Central memory CD8-positive, alpha-beta T cell (primary cell): ENCODE measurements around the gene PROM1.

Experiments
- ATAC-seq: fragments of 150-1000 bp; cut with Tn5 transposase; replicated peaks from 2 replicates; pipeline ENCODE4 v1.10.0; 2022; ENCODE audit warnings: mild to moderate bottlenecking, moderate FRiP score, moderate number of reproducible peaks; ENCODE audit not compliant: poor library complexity, severe bottlenecking; ENCODE audit errors: extremely low read depth
- DNase-seq, 2 donors: peaks; one replicate each; pipeline ENCODE4 v3.0.0; 2021; ENCODE audit warnings: low spot score in 2 of 2
- H3K27ac Mint-ChIP-seq: one replicate; pipeline ENCODE4 v1.8.0; 2022; ENCODE audit warnings: low read depth, mild to moderate bottlenecking, moderate library complexity, mixed read lengths
- H3K27me3 Mint-ChIP-seq: one replicate; pipeline ENCODE4 v1.8.0; 2022; ENCODE audit warnings: mixed read lengths
- H3K36me3 Mint-ChIP-seq: one replicate; pipeline ENCODE4 v1.8.0; 2022; ENCODE audit warnings: mild to moderate bottlenecking, moderate library complexity, mixed read lengths; ENCODE audit not compliant: insufficient read depth
- H3K4me1 Mint-ChIP-seq: one replicate; pipeline ENCODE4 v1.8.0; 2022; ENCODE audit warnings: mixed read lengths
- H3K4me3 Mint-ChIP-seq: one replicate; pipeline ENCODE4 v1.8.0; 2022; ENCODE audit warnings: mild to moderate bottlenecking, moderate library complexity, mixed read lengths
- H3K9me3 Mint-ChIP-seq: one replicate; pipeline ENCODE4 v1.8.0; 2022; ENCODE audit warnings: mixed read lengths

Gene PROM1, protein sequence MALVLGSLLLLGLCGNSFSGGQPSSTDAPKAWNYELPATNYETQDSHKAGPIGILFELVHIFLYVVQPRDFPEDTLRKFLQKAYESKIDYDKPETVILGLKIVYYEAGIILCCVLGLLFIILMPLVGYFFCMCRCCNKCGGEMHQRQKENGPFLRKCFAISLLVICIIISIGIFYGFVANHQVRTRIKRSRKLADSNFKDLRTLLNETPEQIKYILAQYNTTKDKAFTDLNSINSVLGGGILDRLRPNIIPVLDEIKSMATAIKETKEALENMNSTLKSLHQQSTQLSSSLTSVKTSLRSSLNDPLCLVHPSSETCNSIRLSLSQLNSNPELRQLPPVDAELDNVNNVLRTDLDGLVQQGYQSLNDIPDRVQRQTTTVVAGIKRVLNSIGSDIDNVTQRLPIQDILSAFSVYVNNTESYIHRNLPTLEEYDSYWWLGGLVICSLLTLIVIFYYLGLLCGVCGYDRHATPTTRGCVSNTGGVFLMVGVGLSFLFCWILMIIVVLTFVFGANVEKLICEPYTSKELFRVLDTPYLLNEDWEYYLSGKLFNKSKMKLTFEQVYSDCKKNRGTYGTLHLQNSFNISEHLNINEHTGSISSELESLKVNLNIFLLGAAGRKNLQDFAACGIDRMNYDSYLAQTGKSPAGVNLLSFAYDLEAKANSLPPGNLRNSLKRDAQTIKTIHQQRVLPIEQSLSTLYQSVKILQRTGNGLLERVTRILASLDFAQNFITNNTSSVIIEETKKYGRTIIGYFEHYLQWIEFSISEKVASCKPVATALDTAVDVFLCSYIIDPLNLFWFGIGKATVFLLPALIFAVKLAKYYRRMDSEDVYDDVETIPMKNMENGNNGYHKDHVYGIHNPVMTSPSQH

DNA sequence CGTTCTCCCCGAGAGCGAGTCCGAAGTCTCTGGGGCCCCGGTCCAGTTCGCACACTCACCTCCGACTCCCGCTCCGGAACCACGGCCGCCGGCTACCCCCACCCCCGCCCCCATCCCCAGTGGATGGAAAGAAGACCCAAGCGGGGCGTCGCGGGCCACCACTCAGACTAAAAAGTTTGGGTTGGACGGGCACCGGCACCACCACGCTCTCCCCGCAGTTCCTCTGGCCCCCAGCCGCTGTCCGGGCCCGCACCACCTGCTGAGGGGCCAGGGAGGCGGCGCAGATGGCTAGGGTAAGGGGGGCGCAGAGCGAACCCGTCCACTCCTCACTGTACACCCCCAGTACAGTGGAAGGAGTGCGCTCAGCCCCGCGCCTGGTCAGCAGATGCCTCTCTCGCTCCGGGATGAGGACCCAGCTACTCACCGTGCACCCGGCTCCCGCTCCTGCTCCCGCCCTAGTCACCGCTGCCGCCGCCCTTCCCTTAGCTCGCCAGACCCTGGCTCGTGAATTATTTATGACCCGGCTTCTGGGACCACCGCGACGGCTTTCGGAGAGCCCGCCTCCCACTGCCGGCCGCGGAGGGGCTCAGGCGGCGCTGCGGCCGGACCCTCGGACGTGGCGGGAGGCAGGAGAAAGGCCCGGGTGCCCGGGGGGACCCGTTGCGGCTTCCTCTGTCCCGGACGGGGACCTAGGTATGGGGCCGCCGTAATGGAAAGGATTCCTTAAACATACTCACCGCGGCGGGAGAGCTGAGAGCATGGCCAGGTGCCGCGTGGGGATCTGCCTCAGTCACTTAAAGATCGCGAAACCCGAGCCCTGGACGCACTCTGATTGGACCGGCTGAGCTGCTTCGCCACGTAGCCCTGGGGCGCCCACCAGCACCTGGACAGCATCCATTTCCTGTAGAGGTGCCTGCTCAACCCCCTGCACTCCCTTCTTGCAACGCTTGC is at the start of gene PROM1:
Gene PROM1 (minus strand): TSS at position 783 of the 951 bp plus-strand sequence. CDS start 8,117 bp downstream, outside the sequence.
- H3K4me3 Mint-ChIP-seq, result peak within 1 kb of the TSS; percentile 72
- no peak within 1 kb of the TSS for H3K27ac Mint-ChIP-seq
- H3K4me1 Mint-ChIP-seq, result peaks cover 17% of the 10 kb centered on the region

DNA sequence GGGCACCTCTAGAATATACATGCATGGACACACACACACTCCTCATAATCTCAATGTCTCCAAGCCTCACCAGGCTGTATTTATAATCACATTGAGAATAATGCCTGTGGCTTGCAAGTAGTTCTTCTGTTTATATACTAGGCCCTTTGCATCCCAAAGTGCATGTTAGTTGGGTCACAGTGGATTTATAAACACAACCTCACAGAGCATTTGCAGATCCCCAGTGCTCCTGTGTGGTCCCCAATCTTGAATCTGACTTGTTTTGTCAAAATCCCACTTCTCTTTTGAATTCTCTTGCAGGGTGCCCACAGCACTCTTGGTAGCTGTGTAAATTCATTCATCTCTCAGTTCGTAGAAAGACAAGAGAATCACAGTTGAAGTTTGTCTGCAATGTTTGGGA is 49.6 kb upstream of the PROM1 start:
- Mint-ChIP-seq H3K4me3 (no peak overlapping the region), H3K9me3 (peaks cover 6% of the 10 kb centered on the region), H3K27me3 (peaks cover 53% of the 10 kb centered on the region), H3K4me1 (no peaks in the 10 kb centered on the region), H3K27ac (no peak overlapping the region), H3K36me3 (no peaks in the 10 kb centered on the region)
- no peak for ATAC-seq
- no peak for DNase-seq

More for the DNA sequence above, at the start of gene PROM1:
- ATAC-seq, result no peak
- no peak for DNase-seq
- Mint-ChIP-seq H3K9me3 (no peaks in the 10 kb centered on the region), H3K27me3 (peaks cover 93% of the 10 kb centered on the region), H3K36me3 (no peaks in the 10 kb centered on the region)

GRCh38 chr4:16131293-16131692 is 47.5 kb upstream of the PROM1 start:
- no peaks in the 10 kb centered on the region for H3K4me1 Mint-ChIP-seq
- no peaks in the 10 kb centered on the region for H3K36me3 Mint-ChIP-seq
- ATAC-seq (no peak), DNase-seq (no peak)
- peaks cover 41% of the 10 kb centered on the region for H3K27me3 Mint-ChIP-seq
- no peak overlapping the region for H3K27ac Mint-ChIP-seq
- H3K4me3 Mint-ChIP-seq, result no peak overlapping the region
- peaks cover 6% of the 10 kb centered on the region for H3K9me3 Mint-ChIP-seq

DNA sequence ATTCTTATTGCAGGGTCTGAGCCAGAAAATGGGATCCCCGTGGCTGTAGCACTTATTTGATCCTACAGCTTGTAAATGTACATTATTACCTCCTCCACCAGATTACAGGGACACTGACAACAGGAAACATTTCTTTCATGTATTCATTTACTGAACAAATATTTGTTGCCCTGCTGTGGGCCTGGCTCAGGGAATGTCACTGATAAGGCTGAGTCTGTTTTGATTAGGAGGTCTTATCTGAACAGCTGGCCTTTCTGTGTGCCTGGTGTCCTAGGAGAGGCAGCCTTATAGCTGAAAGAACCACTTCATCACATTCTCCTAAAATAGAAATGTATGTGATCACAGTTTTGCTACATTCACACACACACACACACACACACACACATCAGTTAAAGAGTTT is 45.5 kb upstream of the PROM1 start:
- Mint-ChIP-seq H3K27me3 (peaks cover 40% of the 10 kb centered on the region), H3K4me1 (no peaks in the 10 kb centered on the region), H3K4me3 (no peak overlapping the region), H3K36me3 (no peaks in the 10 kb centered on the region), H3K9me3 (peaks cover 2% of the 10 kb centered on the region), H3K27ac (no peak overlapping the region)
- no peak for DNase-seq
- no peak for ATAC-seq

GRCh38 chr4:16126714-16127113 is 42.9 kb upstream of the PROM1 start:
- DNase-seq (no peak), ATAC-seq (no peak)
- Mint-ChIP-seq H3K36me3 (no peaks in the 10 kb centered on the region), H3K4me3 (no peak overlapping the region), H3K4me1 (no peaks in the 10 kb centered on the region), H3K9me3 (no peaks in the 10 kb centered on the region), H3K27ac (no peak overlapping the region), H3K27me3 (peaks cover 39% of the 10 kb centered on the region)

DNA sequence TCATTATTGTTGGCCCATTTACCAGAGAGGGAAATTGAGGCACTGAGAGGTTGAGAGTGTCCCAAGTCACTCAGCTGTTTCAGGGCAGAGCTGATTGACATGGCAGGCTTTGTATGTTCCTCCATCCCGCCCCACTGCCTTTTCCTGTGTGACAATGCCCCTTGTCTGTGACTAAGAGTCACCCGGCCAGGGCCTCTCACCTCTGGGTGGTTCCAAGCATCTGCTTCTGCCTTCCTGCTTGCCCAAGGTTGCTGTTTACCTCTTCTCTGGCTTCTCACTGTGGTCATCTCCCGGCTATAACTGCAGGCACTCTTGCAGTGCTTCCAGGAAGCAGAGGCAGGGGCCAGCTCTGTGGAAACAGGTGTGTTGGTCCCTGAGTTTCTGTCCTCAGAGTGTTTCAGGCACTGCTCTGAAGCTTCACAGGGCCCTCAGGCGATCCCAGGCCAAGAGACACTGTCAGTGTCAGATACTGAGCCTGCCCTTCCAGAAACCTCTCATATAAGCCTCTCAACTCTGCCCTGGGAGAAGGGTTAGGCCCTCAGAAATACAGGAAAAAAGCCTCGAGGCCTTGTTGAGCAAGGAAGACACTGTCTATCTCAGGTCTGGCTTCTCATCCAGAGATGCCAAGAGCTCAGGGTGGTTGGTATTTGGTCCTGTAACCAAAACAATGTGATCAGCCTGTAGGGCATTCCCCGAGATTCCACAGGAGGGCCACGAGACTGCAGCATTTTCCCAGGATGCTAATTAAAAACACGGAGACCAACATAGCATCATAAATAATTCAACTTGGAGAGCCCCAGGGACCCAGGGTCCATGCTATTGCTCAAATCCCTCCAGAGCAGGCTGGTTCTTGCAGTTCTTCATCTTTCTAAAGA is 42.0 kb upstream of the PROM1 start:
- no peaks in the 10 kb centered on the region for H3K9me3 Mint-ChIP-seq
- ATAC-seq (no peak), DNase-seq (no peak)
- no peak overlapping the region for H3K27ac Mint-ChIP-seq
- H3K4me1 Mint-ChIP-seq, result no peaks in the 10 kb centered on the region
- H3K36me3 Mint-ChIP-seq, result no peaks in the 10 kb centered on the region
- peaks cover 38% of the 10 kb centered on the region for H3K27me3 Mint-ChIP-seq
- no peak overlapping the region for H3K4me3 Mint-ChIP-seq

- H3K4me3 Mint-ChIP-seq, result no peak overlapping the region
- H3K27me3 Mint-ChIP-seq, result peaks cover 43% of the 10 kb centered on the region
- H3K36me3 Mint-ChIP-seq, result no peaks in the 10 kb centered on the region
- no peaks in the 10 kb centered on the region for H3K9me3 Mint-ChIP-seq
- DNase-seq (no peak), ATAC-seq (no peak)
- H3K27ac Mint-ChIP-seq, result no peak overlapping the region
- no peaks in the 10 kb centered on the region for H3K4me1 Mint-ChIP-seq
These were observed 40.4 kb upstream of the PROM1 start for GRCh38 chr4:16124232-16124631.

GRCh38 chr4:16123356-16124084 is 39.7 kb upstream of the PROM1 start:
- Mint-ChIP-seq H3K27ac (no peak overlapping the region), H3K4me1 (no peaks in the 10 kb centered on the region), H3K36me3 (no peaks in the 10 kb centered on the region), H3K27me3 (peaks cover 43% of the 10 kb centered on the region), H3K4me3 (no peak overlapping the region), H3K9me3 (no peaks in the 10 kb centered on the region)
- DNase-seq (no peak), ATAC-seq (no peak)

DNA sequence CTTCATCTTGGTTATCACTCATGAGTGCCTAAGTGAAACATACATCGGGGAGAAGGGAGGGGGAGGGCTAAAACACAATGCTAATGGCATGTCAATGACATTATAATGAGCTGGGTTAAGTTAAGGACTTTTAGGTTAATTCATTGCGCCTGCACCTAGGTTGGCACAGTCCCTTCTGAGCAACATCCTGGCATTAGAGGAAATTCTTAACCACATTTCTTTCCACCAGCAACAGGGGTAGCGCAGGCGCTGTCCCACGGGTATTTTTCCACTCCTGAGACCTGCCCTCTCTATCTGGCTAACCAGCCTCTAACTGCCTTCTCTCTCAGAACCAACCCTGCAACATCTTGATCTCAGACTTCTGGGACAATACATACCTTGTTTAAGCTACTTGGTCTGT is 39.0 kb upstream of the PROM1 start:
- Mint-ChIP-seq H3K4me1 (no peaks in the 10 kb centered on the region), H3K27ac (no peak overlapping the region), H3K27me3 (peaks cover 43% of the 10 kb centered on the region), H3K36me3 (no peaks in the 10 kb centered on the region), H3K9me3 (no peaks in the 10 kb centered on the region), H3K4me3 (no peak overlapping the region)
- DNase-seq (no peak), ATAC-seq (no peak)

- H3K36me3 Mint-ChIP-seq, result no peaks in the 10 kb centered on the region
- H3K9me3 Mint-ChIP-seq, result no peaks in the 10 kb centered on the region
- no peak overlapping the region for H3K4me3 Mint-ChIP-seq
- ATAC-seq, result no peak
- peaks cover 43% of the 10 kb centered on the region for H3K27me3 Mint-ChIP-seq
- no peaks in the 10 kb centered on the region for H3K4me1 Mint-ChIP-seq
- no peak for DNase-seq
- H3K27ac Mint-ChIP-seq, result no peak overlapping the region
These were observed 38.5 kb upstream of the PROM1 start for GRCh38 chr4:16122308-16122711.

DNA sequence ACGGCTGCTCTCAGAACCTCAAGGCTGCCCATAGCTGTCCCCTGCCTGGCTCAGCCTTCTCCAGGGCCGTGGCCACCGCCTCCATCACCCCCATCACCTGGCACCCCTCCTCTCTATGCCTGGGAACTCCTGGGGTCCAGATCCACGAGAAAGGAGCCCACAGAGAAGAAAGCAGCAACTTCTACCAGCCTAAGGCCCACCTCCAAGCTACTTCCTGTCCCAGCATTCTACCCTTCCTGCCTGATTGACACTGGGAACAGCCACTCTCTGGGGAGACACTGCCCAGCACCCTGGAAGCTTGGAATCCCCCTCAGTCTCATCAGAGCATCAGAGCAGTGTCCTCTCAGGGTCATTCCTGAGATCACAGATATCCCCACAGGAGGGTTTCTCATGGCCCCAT is 36.9 kb upstream of the PROM1 start:
- peaks cover 42% of the 10 kb centered on the region for H3K27me3 Mint-ChIP-seq
- H3K36me3 Mint-ChIP-seq, result no peaks in the 10 kb centered on the region
- no peak overlapping the region for H3K4me3 Mint-ChIP-seq
- no peak for ATAC-seq
- no peaks in the 10 kb centered on the region for H3K4me1 Mint-ChIP-seq
- no peaks in the 10 kb centered on the region for H3K9me3 Mint-ChIP-seq
- no peak for DNase-seq
- H3K27ac Mint-ChIP-seq, result no peak overlapping the region
